Activated naive CD4-positive, alpha-beta T cell treated with anti-CD3 and anti-CD28 coated beads, Interleukin-2, amount 50 U/mL, for 24 hours (primary cell): ENCODE data around the gene NAT8.
"Not testable (repeated sequence)": the region's sequence is repeated elsewhere in the genome, so short reads cannot be mapped to it uniquely, and the experiment has no call there.

Source experiments
- H3K27ac Mint-ChIP-seq: one replicate; pipeline ENCODE4 v1.8.0; 2021; ENCODE audit warnings: mild to moderate bottlenecking, mixed read lengths
- H3K27me3 Mint-ChIP-seq: one replicate; pipeline ENCODE4 v1.8.0; 2021; ENCODE audit warnings: mixed read lengths
- H3K36me3 Mint-ChIP-seq: one replicate; pipeline ENCODE4 v1.8.0; 2021; ENCODE audit warnings: mixed read lengths
- H3K4me1 Mint-ChIP-seq: one replicate; pipeline ENCODE4 v1.8.0; 2021; ENCODE audit warnings: mixed read lengths
- H3K4me3 Mint-ChIP-seq: one replicate; pipeline ENCODE4 v1.8.0; 2021; ENCODE audit warnings: mild to moderate bottlenecking, mixed read lengths
- H3K9me3 Mint-ChIP-seq: one replicate; pipeline ENCODE4 v1.8.0; 2021; ENCODE audit warnings: mixed read lengths

NAT8 gene

GRCh38 chr2:73651591-73652230 is 9.5 kb upstream of the NAT8 start:
- peaks cover 1% of the 10 kb centered on the region for H3K36me3 Mint-ChIP-seq
- no peaks in the 10 kb centered on the region for H3K9me3 Mint-ChIP-seq
- no peaks in the 10 kb centered on the region for H3K27me3 Mint-ChIP-seq
- no peak overlapping the region for H3K4me3 Mint-ChIP-seq
- no peak overlapping the region for H3K27ac Mint-ChIP-seq
- H3K4me1 Mint-ChIP-seq = no peaks in the 10 kb centered on the region

- H3K27ac Mint-ChIP-seq, H3K4me3 Mint-ChIP-seq, H3K27me3 Mint-ChIP-seq, H3K9me3 Mint-ChIP-seq, H3K4me1 Mint-ChIP-seq, H3K36me3 Mint-ChIP-seq: not testable (repeated sequence)
Measured at GRCh38 chr2:73647690-73648089, 5.5 kb upstream of the NAT8 start.

GRCh38 chr2:73641767-73642062 is 507 bp downstream of the NAT8 start:
- H3K36me3 Mint-ChIP-seq = peaks cover 2% of the 10 kb centered on the region
- no peaks in the 10 kb centered on the region for H3K4me1 Mint-ChIP-seq
- no peak overlapping the region for H3K4me3 Mint-ChIP-seq
- no peaks in the 10 kb centered on the region for H3K9me3 Mint-ChIP-seq
- no peak overlapping the region for H3K27ac Mint-ChIP-seq
- H3K27me3 Mint-ChIP-seq = peaks cover 5% of the 10 kb centered on the region

- peaks cover 2% of the 10 kb centered on the region for H3K36me3 Mint-ChIP-seq
- no peak overlapping the region for H3K4me3 Mint-ChIP-seq
- H3K9me3 Mint-ChIP-seq = no peaks in the 10 kb centered on the region
- H3K4me1 Mint-ChIP-seq = no peaks in the 10 kb centered on the region
- H3K27me3 Mint-ChIP-seq = peaks cover 5% of the 10 kb centered on the region
- no peak overlapping the region for H3K27ac Mint-ChIP-seq
Measured at GRCh38 chr2:73640946-73641766, 1.1 kb downstream of the NAT8 start.

GRCh38 chr2:73640511-73640911 is 1.7 kb downstream of the NAT8 start:
- no peaks in the 10 kb centered on the region for H3K4me1 Mint-ChIP-seq
- no peak overlapping the region for H3K4me3 Mint-ChIP-seq
- peaks cover 5% of the 10 kb centered on the region for H3K27me3 Mint-ChIP-seq
- no peak overlapping the region for H3K27ac Mint-ChIP-seq
- H3K9me3 Mint-ChIP-seq = no peaks in the 10 kb centered on the region
- H3K36me3 Mint-ChIP-seq = peaks cover 2% of the 10 kb centered on the region

- H3K27ac Mint-ChIP-seq = no peak overlapping the region
- peaks cover 2% of the 10 kb centered on the region for H3K36me3 Mint-ChIP-seq
- peaks cover 5% of the 10 kb centered on the region for H3K27me3 Mint-ChIP-seq
- no peak overlapping the region for H3K4me3 Mint-ChIP-seq
- H3K9me3 Mint-ChIP-seq = no peaks in the 10 kb centered on the region
- H3K4me1 Mint-ChIP-seq = no peaks in the 10 kb centered on the region
Measured at GRCh38 chr2:73638429-73638828, 3.8 kb downstream of the NAT8 start.

GRCh38 chr2:73636977-73637376 is 5.2 kb downstream of the NAT8 start:
- not testable (repeated sequence) for H3K9me3 Mint-ChIP-seq, H3K36me3 Mint-ChIP-seq, H3K4me3 Mint-ChIP-seq, H3K27ac Mint-ChIP-seq, H3K27me3 Mint-ChIP-seq, H3K4me1 Mint-ChIP-seq

GRCh38 chr2:73630662-73631266 is 11.5 kb downstream of the NAT8 start:
- not testable (repeated sequence) for H3K36me3 Mint-ChIP-seq, H3K27ac Mint-ChIP-seq, H3K4me1 Mint-ChIP-seq, H3K27me3 Mint-ChIP-seq, H3K4me3 Mint-ChIP-seq, H3K9me3 Mint-ChIP-seq

GRCh38 chr2:73628493-73628892 is 13.7 kb downstream of the NAT8 start:
- not testable (repeated sequence) for H3K4me3 Mint-ChIP-seq, H3K27ac Mint-ChIP-seq, H3K4me1 Mint-ChIP-seq, H3K36me3 Mint-ChIP-seq, H3K27me3 Mint-ChIP-seq, H3K9me3 Mint-ChIP-seq

- H3K4me3 Mint-ChIP-seq, H3K36me3 Mint-ChIP-seq, H3K27me3 Mint-ChIP-seq, H3K4me1 Mint-ChIP-seq, H3K27ac Mint-ChIP-seq, H3K9me3 Mint-ChIP-seq: not testable (repeated sequence)
Measured at GRCh38 chr2:73626237-73626636, 16.0 kb downstream of the NAT8 start.

- not testable (repeated sequence) for H3K9me3 Mint-ChIP-seq, H3K36me3 Mint-ChIP-seq, H3K27me3 Mint-ChIP-seq, H3K4me1 Mint-ChIP-seq, H3K4me3 Mint-ChIP-seq, H3K27ac Mint-ChIP-seq
Measured at GRCh38 chr2:73624625-73625024, 17.6 kb downstream of the NAT8 start.

- H3K4me1 Mint-ChIP-seq, H3K9me3 Mint-ChIP-seq, H3K27ac Mint-ChIP-seq, H3K27me3 Mint-ChIP-seq, H3K4me3 Mint-ChIP-seq, H3K36me3 Mint-ChIP-seq: not testable (repeated sequence)
Measured at GRCh38 chr2:73624036-73624435, 18.2 kb downstream of the NAT8 start.

- H3K27ac Mint-ChIP-seq, H3K4me1 Mint-ChIP-seq: not testable (repeated sequence)
Measured at GRCh38 chr2:73619925-73620324, 22.3 kb downstream of the NAT8 start.

GRCh38 chr2:73614997-73615396 is 27.2 kb downstream of the NAT8 start:
- Mint-ChIP-seq H3K27me3 (no peaks in the 10 kb centered on the region), H3K36me3 (peaks cover 10% of the 10 kb centered on the region), H3K4me1 (no peaks in the 10 kb centered on the region), H3K27ac (no peak overlapping the region), H3K9me3 (no peaks in the 10 kb centered on the region), H3K4me3 (no peak overlapping the region)

More at GRCh38 chr2:73619925-73620324, 22.3 kb downstream of the NAT8 start:
- H3K36me3 Mint-ChIP-seq, H3K9me3 Mint-ChIP-seq, H3K4me3 Mint-ChIP-seq, H3K27me3 Mint-ChIP-seq: not testable (repeated sequence)

GRCh38 chr2:73614105-73614504 is 28.1 kb downstream of the NAT8 start:
- no peaks in the 10 kb centered on the region for H3K9me3 Mint-ChIP-seq
- H3K4me1 Mint-ChIP-seq = no peaks in the 10 kb centered on the region
- H3K36me3 Mint-ChIP-seq = peaks cover 10% of the 10 kb centered on the region
- H3K27me3 Mint-ChIP-seq = no peaks in the 10 kb centered on the region
- H3K27ac Mint-ChIP-seq = no peak overlapping the region
- H3K4me3 Mint-ChIP-seq = no peak overlapping the region

GRCh38 chr2:73611867-73612266 is 30.4 kb downstream of the NAT8 start:
- H3K9me3 Mint-ChIP-seq = no peaks in the 10 kb centered on the region
- no peaks in the 10 kb centered on the region for H3K4me1 Mint-ChIP-seq
- H3K36me3 Mint-ChIP-seq = peaks cover 17% of the 10 kb centered on the region
- H3K27me3 Mint-ChIP-seq = no peaks in the 10 kb centered on the region
- H3K27ac Mint-ChIP-seq = no peak overlapping the region
- no peak overlapping the region for H3K4me3 Mint-ChIP-seq

GRCh38 chr2:73611193-73611592 is 31.0 kb downstream of the NAT8 start:
- Mint-ChIP-seq H3K9me3 (no peaks in the 10 kb centered on the region), H3K27me3 (no peaks in the 10 kb centered on the region), H3K36me3 (peaks cover 17% of the 10 kb centered on the region), H3K4me1 (no peaks in the 10 kb centered on the region), H3K4me3 (no peak overlapping the region), H3K27ac (no peak overlapping the region)
